GM12864 (cell line): ENCODE measurements around the gene CRAMP1.

Source experiments
- DNase-seq: peaks from one replicate; pipeline ENCODE4 v3.0.0-alpha.2; 2011; ENCODE audit warnings: low read depth
- H3K4me3 ChIP-seq: 2 replicates; pipeline ENCODE4 v1.5.1; 2011; ENCODE audit warnings: mild to moderate bottlenecking, low read depth, low read length, control low read depth
- TF ChIP-seq, protein P1 (sequence below): IDR thresholded peaks from 2 replicates; pipeline ENCODE4 v1.5.1; 2011; ENCODE audit warnings: low read depth, mild to moderate bottlenecking, moderate library complexity, low read length, control low read depth, inconsistent platforms; ENCODE audit errors: missing control alignments

Gene CRAMP1

DNA sequence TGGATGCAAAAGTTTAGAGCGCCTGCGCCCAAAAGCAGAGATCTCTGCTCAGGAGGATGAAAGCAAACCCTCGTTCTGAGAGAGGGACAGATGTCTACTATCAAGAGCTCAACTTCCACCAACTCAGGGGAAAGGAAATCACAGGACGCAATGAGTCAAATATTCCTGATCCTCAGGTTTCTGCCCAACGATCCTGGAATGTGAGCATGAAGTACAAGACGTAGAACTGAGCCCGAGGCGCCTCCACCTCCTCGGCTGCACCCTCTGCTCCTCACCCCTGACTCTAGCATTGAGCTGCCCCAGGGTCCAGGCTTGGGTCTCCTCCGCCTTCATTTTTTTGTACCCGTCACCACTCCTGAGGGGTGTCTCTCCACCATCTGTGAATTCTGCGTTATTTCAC is 15.6 kb upstream of the CRAMP1 start:
- H3K4me3 ChIP-seq: no peak overlapping the region
- TF ChIP-seq, protein P1, sequence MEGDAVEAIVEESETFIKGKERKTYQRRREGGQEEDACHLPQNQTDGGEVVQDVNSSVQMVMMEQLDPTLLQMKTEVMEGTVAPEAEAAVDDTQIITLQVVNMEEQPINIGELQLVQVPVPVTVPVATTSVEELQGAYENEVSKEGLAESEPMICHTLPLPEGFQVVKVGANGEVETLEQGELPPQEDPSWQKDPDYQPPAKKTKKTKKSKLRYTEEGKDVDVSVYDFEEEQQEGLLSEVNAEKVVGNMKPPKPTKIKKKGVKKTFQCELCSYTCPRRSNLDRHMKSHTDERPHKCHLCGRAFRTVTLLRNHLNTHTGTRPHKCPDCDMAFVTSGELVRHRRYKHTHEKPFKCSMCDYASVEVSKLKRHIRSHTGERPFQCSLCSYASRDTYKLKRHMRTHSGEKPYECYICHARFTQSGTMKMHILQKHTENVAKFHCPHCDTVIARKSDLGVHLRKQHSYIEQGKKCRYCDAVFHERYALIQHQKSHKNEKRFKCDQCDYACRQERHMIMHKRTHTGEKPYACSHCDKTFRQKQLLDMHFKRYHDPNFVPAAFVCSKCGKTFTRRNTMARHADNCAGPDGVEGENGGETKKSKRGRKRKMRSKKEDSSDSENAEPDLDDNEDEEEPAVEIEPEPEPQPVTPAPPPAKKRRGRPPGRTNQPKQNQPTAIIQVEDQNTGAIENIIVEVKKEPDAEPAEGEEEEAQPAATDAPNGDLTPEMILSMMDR: no peak
- no peak for DNase-seq

DNA sequence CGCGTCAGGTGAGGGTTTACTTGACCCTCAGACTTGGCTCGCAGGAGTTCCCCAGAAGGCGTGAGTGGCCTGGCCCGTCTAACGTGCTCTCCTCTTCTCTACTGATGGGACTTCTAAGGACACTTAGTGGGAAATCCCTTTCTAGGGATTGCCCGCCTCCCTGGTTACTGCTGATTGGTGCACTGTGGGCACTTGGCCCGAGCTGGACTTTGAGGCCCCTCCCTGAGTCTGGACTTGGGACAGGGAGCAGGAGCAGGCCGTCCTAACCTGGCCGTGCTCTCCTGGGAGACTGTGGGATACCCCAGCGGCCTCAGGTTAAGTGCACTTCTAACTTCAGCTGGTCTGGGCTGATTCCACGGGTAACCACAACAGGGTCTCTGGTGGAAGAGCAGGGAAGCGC is 15.0 kb upstream of the CRAMP1 start:
- TF ChIP-seq, protein P1: no peak
- no peak for DNase-seq
- no peak overlapping the region for H3K4me3 ChIP-seq

DNA sequence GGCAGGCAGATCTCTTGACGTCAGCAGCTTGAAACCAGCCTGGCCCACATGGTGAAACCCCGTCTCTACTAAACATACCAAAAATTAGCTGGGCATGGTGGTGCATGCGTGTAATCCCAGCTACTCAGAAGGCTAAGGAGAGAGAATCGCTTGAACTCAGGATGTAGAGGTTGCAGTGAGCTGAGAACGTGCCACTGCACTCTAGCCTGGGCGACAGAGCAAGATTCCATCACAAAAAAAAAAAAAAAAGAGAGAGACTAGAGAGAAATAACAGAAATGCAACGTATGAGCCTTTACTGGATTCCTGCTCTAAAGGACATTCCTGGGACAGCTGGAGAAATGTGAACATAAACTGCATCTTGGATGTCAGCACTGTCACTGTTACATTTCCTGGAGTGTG is 11.1 kb upstream of the CRAMP1 start:
- DNase-seq: no peak
- TF ChIP-seq, protein P1: no peak
- no peak overlapping the region for H3K4me3 ChIP-seq

DNA sequence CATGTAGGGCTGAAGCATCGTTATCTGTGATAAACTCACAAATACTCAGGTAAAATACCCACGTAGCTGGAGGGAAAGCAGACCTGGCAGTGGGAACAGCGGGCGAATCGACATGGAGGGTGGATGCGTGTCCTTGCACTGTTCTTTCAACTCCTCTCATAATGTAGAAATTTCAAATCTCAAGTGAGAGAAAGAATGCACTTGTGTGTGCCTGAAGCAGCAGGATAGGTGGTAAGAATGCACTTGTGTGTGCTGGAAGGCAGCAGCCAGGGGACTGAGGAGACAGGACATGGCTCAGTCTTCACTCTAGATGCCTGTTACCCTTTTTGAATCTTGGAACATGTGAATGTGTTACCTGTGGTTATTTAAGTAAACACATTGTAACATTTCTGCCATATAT is 10.7 kb upstream of the CRAMP1 start:
- no peak for DNase-seq
- TF ChIP-seq, protein P1: no peak
- H3K4me3 ChIP-seq: no peak overlapping the region

DNA sequence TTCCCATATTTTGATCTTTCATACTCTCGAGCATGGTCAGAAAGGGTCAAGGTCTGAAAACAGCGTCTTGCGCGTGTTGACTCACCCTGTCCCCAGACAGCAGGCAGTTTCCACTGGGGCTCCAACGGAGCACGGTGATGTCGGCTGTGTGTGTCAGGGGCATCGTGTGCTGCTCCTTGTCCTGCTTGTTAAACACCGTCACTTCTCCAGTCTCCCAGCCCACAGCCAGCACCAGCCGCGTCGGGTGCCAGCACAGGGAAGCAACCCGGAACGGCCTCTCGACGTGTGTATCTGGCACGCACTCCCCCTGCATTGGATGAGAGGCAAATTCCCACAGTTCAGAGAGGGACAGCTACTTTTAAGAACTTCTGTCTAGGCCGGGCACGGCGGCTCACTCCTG is 9.9 kb upstream of the CRAMP1 start:
- TF ChIP-seq, protein P1: no peak
- DNase-seq: no peak
- no peak overlapping the region for H3K4me3 ChIP-seq

DNA sequence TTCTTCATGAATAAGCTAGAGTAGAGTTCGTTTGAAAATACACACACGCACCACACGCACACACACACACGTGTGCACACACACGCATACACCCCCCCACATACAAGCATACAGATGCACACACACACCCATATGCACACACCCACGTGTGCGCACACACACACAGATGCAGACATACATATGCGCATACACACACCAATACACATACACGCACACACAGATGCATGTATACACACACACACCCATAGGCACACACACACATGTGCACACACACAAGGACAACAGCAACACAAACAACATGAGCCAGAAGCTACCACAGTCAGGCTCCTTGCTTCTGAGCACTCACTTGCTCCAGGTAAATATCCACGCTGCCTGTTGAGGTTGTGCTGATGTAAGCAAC is 5.4 kb upstream of the CRAMP1 start:
- H3K4me3 ChIP-seq: no peak overlapping the region
- TF ChIP-seq, protein P1: no peak
- no peak for DNase-seq

DNA sequence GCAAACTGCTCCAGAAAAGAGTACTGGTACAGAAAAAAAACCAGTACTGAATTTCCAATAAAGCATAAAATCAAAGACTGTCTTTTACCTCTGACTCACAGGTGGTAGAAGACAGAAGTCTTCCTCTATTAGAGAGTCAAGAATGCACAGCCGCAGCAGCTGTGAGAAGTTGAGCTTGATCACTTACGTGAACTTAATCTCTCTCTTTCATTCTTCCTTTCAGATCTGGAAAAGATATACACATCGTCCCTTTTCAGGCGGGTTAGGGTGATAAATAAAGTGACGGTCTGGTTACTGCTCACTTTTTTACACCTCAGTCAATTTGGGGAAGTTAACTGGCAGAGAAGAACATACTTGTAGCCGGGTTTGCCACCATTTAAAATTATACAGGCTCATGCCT is 4.2 kb upstream of the CRAMP1 start:
- TF ChIP-seq, protein P1: no peak
- no peak overlapping the region for H3K4me3 ChIP-seq
- DNase-seq: no peak
